Fibroblast of villous mesenchyme (primary cell): ENCODE results near the gene DUSP28. TPM values are rescaled to one million over a fixed set of nuclear protein-coding genes. Genes with fewer than 3 reads are reported as not detected.

Experiments
- DNase-seq: peaks from one replicate; pipeline ENCODE4 v3.0.0-alpha.2; 2010; ENCODE audit warnings: low read depth
- H3K4me3 ChIP-seq: 2 replicates; pipeline ENCODE4 v1.5.1; 2011; ENCODE audit warnings: low read depth, mild to moderate bottlenecking, low read length
- total RNA-seq: library from RNA; depleted of rRNA; stranded (reverse); fragments of >200 nt; gene quantifications from 2 replicates; pipeline ENCODE4 v1.2.3, GENCODE V29; 2012
- TF ChIP-seq, protein P1 (sequence below): IDR thresholded peaks from 2 replicates; pipeline ENCODE4 v1.5.1; 2012; ENCODE audit warnings: low read depth, mild to moderate bottlenecking, low read length; ENCODE audit not compliant: insufficient read depth

DUSP28 gene
- total RNA-seq, 1 donor: 3.5 TPM

DNA sequence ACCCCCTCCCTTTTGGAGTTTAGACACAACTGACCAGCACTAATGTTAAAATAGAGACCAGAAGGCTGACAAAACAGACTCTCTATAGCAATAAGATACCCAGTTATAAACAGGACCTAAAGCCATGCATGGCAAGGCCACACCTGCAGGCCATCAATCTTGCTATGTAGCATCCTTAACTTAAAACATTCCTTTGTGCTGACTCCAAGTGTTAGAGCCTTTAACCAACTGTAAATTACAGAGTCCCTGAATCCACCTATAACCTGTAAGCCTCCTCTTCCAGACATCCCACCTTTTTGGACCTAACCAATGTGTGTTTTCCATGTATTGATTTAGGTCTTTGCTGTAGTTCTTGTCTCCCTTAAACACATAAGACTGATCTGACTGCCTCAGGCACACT, 20.3 kb upstream of the DUSP28 start:
- no peak for DNase-seq
- no peak overlapping the region for H3K4me3 ChIP-seq
- TF ChIP-seq, protein P1, sequence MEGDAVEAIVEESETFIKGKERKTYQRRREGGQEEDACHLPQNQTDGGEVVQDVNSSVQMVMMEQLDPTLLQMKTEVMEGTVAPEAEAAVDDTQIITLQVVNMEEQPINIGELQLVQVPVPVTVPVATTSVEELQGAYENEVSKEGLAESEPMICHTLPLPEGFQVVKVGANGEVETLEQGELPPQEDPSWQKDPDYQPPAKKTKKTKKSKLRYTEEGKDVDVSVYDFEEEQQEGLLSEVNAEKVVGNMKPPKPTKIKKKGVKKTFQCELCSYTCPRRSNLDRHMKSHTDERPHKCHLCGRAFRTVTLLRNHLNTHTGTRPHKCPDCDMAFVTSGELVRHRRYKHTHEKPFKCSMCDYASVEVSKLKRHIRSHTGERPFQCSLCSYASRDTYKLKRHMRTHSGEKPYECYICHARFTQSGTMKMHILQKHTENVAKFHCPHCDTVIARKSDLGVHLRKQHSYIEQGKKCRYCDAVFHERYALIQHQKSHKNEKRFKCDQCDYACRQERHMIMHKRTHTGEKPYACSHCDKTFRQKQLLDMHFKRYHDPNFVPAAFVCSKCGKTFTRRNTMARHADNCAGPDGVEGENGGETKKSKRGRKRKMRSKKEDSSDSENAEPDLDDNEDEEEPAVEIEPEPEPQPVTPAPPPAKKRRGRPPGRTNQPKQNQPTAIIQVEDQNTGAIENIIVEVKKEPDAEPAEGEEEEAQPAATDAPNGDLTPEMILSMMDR: no peak

DNA sequence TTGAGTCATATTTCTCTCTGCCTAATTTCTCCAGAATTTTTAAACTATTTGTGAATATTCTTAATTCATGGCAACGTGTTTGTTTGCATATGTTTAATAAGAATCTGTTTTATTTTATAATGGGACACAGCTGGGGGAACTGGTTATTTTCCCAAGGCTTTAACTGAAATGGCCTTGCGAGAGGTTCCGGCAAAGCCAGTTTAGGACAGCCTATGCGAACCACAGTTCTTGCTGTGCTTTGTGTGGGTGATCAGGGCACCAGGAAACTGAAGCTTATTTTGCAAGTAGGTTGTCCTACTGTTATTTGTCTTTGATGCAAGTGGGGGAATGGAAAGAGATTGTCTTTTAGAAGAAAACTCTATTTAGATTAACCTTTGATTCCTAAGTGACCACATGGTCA, 8.9 kb upstream of the DUSP28 start:
- TF ChIP-seq, protein P1: no peak
- H3K4me3 ChIP-seq: no peak overlapping the region
- no peak for DNase-seq

DNA sequence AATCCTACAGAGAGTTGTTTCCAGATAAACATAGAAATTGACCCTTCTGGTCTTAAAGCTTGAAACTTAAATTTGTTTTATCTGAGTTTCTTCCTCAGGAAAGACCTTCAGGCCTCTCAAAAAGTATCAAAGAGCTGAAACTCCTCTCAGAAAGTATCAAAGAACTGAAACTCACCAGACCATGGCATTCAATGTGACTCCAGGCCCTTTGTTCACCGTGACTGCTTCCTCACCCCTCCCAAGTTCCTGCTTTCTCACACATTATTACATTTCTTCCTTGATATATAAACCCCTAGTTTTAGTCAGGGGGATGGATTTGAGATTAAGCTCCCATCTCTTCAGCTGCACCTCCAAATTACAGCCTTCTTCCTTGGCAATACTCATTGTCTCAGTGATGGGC, 8.3 kb upstream of the DUSP28 start:
- DNase-seq: no peak

DNA sequence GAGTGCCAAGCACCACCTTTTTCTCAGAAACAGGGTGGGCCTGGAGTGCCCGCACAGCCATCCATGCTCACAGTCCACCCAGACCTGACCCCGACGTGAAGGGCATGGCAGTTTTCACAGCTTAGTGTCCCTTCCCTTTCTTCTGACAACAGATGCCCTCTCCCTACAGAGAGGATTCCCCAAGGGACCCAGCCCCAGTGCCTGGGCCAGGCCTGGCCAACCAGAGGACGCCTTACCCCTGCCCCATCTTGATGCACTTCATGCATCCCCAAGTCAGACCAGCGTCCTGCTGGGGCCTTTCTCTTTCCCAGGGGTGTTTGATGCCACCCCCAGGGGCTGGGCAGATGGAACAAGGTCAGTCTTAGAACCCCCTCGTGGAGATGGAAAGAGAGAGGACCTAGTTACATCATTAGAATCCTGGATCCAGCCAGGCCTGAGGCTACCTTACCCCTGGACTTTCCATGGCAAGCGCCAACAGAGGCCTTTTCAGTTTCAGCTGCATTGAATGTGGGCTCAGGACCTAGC, 6.1 kb upstream of the DUSP28 start:
- TF ChIP-seq, protein P1: no peak
- no peak for DNase-seq

More for the DNA sequence above, 8.3 kb upstream of the DUSP28 start:
- TF ChIP-seq, protein P1: no peak
- no peak overlapping the region for H3K4me3 ChIP-seq

DNA sequence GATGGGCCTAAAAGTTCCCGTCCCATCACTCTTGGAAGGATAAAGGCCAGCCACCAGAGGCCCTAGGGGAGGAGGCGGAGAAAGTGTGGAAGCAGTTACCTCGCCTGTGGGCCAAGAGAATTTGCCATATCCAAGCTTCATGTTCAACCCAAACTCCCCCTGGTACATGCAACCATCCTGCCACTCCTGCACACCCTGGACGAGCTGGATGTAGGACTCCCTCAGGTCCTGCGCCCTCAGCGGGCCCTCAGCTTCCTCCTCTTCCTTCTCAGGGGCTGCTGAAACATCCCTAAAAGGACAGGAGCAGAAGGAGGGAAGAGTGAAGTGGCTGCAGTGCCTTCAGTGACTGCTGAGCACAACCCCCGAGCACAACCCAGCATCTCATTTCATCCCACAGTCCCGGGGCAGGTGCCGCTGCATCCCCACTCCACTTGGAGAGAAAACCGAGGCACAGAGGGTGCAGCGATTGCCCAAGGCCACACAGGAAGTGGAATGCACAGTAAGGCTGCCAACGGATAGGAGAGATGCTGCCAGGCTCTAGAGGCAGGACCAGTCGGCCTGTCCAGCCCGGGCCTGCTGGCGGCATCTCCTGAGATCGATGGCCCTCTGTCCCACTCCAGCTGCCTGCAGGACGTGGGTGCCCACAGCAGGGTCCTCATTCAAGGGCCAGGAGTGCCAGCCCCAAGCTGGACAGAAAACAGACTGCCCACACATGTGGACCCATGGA, 5.2 kb upstream of the DUSP28 start:
- DNase-seq: no peak
- no peak overlapping the region for H3K4me3 ChIP-seq
- TF ChIP-seq, protein P1: no peak

More for the DNA sequence above, 6.1 kb upstream of the DUSP28 start:
- no peak overlapping the region for H3K4me3 ChIP-seq

DNA sequence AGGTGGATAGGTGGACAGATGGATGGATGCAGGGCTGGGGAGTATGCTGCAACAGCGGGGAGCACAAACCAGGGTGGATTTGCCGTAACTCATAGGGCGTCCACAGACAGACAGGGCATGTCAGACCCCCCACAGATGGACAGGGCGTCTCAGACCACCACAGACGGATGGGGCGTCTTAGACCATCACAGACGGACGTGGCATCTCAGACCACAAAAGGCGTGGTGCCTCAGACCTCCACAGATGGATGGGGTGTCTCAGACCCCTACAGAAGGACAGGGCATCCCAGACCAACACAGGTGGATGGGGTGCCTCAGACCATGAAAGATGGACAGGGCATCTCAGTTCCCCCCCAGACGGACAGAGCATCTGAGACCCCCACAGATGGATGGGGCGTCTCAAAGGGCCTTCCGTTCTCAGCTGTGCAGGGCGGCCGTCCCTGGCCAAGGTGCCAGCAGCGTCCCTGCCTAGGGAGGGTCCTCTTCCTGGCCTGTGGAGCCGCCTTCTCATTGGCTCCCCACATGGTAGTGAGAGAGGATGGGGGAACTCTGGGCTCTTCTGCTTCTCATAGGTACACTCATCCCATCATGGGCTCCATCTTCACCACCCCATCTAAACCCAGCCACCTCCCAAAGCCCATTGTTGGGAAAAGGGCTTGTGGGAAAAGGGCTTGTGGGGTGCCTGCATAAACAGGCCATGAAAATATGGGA, 4.5 kb upstream of the DUSP28 start:
- TF ChIP-seq, protein P1: no peak
- H3K4me3 ChIP-seq: no peak overlapping the region
- DNase-seq: no peak
